ENCODE data around the gene SLC4A9.

- TF ChIP-seq CTCF (IDR thresholded peaks at IDR 0.05): no peak
- no peak for TF ChIP-seq POLR2AphosphoS5 (IDR thresholded peaks at IDR 0.05)
- no peak for TF ChIP-seq EP300 (IDR thresholded peaks at IDR 0.05)
Observed at GRCh38 chr5:140329739-140330481, 30.1 kb upstream of the SLC4A9 start.
